ENCODE data around the gene ARGLU1.

GRCh38 chr13:106493533-106494220, 74.3 kb downstream of the ARGLU1 start:
- TF ChIP-seq CTCF (IDR thresholded peaks at IDR 0.05) (no peak), ZFX (IDR thresholded peaks at IDR 0.05; ENCODE audit: borderline replicate concordance) (no peak)

Measured in 22Rv1 (cell line).